CD4-positive, alpha-beta T cell treated with Interleukin-1 beta for 1 hour (primary cell): ENCODE results near the gene BIN1.

ENCODE experiments used
- DNase-seq, 2 donors: peaks; one replicate each; pipeline ENCODE4 v3.0.0-alpha.2; 2020 to 2022

Gene BIN1

DNA sequence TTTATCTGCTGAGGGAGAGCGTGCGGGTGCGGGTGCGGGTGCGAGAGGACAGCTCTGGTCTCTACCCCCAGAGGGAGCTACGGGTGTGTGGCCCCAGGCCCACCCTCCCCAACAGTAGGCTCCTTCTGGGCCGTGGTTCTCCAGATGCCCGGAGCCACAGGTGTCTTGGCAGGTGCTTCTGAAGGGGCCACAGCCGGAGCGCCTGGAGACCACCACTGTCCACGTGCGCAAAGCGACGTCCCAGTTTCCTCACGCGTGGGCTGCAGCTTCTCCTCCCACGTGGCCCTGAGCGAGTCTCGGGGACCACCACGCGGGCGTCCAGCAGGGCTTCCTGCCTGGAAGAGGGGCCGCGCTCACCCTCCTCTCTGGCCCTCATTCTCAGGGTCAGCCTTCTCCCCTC lies 90.6 kb downstream of the BIN1 start:
- DNase-seq: no peak

DNA sequence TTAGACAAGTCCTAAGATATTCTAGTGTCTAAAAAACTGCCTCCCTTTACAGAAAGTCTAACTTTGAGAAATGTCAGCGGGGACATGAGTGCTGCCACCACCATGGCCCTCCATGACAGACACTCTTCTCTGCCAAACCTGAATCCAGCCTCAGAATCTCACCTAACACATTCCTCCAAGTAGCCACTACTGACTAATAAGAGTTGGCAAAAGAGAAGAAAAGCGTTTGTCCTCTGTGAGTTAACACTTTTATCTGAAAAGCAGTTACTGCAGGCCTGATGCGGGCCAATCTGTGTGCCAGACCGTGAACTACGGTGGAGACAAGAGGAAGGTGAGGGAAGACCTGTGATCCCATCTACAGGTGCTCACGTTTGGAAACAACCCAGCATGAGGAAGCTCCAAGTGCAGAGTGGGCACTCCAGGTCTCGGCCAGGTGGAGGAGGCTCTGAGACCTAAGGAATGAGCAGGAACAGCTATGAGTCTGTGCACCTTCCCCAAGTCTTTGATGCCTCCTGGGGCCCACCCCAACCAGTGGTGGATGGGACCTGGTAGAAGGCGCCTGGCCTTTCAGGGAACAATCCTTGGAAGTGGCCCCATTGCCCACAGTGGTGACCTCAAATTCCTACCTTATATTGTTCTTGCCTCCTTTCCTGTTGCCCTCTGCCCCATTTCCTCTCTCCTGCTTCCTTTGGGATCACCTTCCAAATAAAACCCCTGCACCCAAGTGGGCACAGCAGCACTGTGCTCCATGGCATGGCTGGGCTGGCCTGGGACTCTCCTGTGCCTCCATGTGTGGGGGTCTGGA lies 91.6 kb downstream of the BIN1 start:
- DNase-seq: no peak

DNA sequence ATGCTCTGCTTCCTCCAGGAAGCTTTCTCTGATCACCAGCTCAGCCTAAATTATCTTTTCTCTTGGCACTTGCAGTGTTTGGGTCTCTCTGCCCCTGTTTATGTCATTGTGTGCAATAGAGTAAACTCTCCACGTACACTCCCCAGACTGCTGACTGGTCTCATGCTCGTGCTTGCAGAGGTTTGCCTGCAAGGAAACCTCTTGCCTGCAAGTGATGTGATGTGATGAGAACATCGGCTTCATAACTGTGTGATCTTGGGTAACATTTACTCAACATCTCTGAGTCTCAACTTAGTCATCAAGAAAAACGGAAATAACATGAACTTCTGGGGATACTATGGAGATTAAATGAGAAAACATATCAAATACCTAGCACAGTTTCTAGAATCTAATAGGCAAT lies 92.3 kb downstream of the BIN1 start:
- peak in 1 of 2 donors; percentile 36 for DNase-seq

DNA sequence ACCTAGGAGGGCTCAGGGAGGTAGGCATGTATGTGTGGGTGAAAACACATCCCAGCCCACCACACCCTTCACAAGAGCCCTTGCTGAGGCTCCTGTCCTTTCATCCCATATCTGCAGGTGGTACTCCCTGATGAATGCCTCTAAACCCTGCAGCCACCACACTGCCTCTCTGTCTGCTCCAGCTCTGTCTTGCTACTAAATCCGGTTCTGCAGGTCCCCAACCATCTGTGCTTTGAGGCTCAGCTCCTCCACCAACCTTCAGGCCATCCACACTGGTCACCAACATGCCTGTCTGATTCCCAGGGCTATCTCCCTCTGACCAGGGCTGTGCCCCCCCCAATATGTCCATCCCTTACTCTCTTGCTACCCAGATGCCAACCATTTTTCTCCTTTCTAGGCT lies 92.7 kb downstream of the BIN1 start:
- DNase-seq: no peak

DNA sequence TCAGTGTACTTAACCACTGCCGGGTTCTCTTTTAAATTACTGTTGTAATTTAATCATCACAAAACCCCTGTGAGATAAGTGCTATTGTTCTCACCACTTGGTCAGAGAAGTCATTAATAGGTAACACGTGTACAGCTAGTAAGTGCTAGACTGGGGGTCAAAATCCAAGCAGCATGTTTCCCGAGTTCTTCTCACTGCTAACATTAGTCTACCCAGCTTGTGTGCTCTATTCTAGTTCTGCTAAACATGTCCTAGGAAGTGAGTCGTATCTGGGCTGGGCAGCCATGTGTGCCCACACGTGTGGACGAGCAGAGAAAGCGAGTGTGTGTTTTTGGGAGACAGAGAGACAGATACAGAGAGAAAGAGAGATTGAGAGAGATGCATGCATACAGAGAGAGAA lies 94.1 kb downstream of the BIN1 start:
- no peak for DNase-seq

DNA sequence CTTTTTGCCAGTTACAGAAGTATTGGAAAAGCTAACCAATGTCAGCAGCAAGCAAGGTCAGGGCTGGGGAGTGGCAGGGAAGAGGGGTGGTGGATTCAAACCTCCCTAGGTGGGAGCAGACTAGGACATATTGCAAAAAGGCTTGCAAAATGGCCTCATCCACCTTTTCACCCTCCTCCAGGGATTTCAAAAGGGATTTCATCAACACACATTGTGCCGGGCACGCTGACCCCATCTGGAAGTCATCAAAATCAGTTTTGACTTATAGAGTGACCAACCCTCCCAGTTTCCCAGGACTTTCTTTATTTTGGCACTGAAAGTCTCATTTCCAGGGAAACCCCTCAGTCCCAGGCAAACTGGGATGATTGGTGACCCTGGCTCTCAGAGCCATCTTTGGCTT lies 94.7 kb downstream of the BIN1 start:
- DNase-seq: no peak

DNA sequence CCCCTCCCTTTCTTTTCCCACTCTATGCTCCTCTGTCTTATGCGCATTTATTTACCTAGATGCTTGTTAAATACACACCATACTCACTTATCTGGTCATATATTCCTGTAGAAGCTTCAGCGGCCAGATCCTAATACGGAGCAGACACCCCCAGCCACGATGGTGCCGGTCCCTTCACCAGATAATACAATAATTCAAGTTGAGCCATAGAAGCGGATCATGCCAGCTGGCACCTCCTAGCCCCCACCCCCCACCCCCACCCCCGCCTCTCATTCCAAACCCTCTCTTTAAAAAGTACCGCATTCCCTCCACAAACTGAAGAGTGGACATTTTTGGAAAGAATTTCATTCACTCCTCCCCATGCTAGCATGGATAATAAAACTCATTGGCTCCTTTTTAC lies 95.2 kb downstream of the BIN1 start:
- DNase-seq: no peak

DNA sequence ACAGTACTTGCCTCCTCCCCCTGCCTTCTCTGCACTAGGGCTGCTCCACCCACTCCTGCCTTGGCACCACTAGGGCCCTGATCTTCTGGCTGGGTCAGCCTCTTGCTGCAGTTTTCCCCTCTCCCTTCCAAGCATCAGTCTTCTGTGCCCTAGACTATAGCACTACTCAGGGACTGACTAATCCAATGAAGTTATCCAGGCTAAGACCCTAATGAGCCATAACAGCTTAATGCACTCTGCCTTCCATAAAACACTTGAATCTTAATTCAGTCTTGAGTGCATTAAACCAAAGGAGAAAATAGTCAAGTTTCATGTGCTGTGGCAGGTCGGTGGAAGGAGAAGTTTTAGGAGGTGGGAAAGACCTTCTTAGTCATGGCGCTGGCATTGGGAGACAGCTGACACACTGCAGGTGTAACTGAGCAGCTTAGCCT lies 95.7 kb downstream of the BIN1 start:
- DNase-seq: no peak

DNA sequence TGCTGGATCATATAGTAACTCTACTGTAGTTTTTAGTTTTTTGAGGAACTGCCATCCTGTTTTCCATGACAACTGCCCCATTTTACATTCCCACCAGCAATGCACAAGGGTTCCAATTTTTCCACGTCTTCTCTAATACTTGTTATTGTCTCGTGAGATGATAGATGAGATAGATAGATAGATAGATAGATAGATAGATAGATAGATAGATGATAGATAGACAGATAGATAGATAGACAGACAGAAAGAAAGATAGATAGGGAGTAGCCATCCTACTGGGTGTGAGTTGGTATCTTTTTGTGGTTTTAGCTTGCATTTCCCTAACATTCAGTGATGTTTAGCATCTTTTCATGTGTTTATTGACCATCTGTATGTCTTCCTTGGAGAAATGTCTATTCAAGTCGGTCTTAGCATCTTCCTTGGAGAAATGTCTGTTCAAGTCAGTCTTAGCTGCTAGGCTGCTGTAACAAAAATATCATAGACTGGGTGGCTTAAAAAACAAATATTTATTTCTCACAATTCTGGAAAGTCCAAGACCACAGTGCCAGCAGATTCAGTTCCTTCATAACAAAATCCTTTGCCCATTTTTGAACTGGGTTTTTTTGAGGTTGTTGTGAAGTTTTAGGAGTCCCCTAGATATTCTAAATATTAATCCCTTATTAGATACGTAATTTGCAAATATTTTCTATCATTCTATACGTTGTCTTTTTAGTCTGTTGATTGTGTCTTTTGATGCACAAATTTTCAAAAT lies 98.5 kb downstream of the BIN1 start:
- DNase-seq: no peak

DNA sequence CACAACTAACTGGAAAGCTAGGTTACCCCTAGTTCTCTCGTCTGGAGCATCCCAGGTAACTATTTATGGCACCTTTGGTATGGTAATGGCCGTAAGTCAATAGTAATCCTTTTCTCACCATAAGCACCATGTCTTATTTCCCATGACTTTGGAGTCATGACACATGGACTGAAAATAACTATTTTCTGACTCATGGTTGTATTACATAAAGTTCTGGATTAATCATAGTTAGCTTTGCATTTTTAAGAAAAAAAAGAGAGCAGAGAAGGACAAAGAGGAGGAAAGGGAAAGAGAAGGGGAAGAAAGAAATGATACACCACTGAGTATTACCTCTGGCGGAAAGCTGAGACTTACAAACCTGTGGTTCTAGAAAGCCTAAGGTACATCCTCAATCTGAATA lies 99.3 kb downstream of the BIN1 start:
- DNase-seq: no peak

DNA sequence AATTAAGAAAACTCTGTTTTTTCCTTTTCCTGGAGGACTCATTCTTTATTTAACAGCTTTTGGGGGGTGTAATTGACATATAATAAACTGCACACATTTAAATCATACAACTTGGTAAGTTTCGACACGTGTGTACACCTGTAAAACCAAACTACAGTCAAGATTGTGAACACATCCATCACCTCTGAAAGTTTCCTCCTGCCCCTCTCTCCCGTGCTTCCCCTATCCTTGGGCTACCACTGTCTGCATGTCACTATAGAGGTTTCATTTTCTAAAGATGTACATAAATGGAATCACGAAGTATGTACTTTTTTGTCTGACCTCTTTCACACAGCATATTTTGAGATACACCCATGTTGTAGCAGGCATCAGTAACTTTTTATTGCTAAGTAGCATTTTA lies 100.0 kb downstream of the BIN1 start:
- DNase-seq: no peak

DNA sequence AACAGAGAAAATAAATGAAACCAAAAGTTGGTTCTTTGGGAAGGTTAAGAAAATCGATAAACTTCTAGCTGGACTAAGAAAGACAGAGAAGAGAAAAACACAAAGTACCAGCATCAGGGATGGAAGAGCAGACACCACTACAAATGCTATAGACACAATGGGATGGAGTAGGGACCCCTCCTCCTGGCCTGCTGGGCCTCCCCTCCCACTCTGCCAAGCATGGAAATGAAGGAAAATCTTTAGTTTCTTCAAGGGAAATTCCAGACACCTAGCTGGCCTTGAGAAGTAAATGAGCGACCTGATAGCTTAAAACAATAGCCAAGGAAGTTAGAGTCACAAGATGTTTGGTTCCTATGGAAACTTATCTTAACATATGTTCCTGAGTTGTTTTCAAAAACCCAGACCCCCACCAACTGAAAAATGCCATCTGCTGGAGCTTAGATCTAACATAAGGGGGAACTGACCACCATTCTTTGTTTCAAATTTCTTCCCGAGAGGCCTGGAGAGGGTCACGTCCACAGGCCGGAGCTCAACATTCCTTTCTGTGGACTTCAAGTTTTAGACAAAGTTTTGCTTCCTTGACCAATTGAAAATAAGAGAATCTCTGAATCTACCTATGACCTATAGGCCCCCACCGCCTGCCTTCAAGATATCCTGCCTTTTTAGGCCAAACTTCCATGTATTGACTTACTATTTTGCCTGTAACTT lies 101.9 kb downstream of the BIN1 start:
- DNase-seq: no peak

DNA sequence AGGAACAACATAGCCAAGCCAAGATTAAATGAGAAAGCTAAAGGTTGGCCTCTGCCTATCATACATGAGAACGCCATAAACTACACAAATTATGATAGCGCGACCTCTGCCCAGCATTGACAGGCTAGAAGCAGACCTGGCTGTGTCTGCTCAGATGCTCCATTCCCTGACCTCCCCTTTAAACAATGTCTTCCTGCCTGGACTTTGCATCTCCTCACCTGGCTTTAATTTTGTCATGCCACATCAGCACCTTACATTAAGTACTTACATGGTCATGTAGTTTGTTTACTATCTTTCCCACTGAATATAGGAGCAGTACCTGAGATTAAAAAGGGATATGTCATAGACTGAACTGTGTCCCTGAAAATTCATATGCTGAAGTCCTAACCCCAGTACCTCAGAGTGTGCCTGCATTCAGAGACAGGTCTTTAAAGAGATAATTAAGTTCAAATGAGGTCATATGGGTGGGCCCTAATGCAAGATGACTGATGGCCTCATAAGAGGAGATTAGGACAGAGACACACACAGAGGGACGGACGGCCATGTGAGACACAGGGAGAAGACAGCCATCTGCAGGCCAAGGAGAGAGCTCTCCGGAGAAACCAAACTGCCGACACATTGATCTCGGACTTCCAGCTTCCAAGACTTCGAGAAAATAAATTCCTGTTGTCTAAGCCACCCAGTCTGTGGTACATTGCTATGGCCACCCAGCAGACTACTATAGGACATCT lies 103.7 kb downstream of the BIN1 start:
- DNase-seq: no peak

DNA sequence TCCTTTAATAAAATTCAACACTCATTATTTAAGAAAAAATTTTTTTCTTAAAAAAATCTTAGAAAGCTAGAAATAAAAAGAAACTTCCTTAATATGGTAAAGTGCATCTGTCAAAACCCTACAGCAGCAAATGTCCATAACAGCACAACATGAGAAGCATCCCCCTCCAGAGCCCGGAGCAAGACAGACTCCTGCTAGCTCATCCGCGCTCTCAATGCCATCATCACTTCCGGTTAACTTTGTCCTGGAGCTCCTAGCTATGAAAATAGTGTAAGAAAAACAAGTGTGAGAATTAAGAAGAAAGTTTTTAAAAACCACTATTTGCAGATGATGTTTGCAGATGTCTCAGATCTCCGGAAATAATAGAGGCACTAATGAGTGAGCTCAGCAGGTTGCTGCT lies 105.2 kb downstream of the BIN1 start:
- no peak for DNase-seq

DNA sequence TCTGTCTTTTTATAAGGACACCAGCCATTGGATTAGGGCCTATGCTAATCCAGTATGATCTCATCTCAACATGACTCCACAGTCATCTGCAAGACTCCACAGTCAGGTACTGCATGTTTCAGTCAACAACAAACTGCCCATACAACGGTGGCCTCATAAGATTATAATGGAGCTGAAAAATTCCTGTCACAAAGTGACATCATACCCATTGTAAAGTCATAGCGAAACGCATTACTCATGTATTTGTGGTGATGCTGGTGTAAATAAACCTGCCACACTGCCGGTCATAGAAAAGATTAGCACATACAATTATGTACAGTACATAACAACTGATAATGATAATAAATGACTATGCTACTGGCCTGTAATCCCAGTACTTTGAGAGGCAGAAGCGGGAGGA lies 106.0 kb downstream of the BIN1 start:
- DNase-seq: no peak

DNA sequence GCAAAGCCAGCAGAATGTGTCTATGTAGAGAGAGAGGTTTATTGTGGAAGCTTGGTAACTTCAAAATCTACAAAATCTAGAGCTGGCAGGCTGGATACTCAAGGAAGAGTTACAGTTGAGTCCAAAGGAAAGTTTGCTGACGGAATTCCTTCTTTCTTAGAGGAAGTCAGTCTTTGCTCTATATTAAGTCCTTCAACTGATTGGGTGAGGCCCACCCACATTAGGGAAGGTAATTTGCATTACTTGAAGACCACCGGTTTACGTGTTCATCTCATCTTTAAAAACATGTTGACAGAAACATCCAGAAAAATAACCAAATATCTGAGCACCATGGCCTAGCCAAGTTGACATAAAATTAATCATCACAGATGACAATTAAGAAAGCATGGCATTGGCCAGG lies 106.8 kb downstream of the BIN1 start:
- DNase-seq: no peak

DNA sequence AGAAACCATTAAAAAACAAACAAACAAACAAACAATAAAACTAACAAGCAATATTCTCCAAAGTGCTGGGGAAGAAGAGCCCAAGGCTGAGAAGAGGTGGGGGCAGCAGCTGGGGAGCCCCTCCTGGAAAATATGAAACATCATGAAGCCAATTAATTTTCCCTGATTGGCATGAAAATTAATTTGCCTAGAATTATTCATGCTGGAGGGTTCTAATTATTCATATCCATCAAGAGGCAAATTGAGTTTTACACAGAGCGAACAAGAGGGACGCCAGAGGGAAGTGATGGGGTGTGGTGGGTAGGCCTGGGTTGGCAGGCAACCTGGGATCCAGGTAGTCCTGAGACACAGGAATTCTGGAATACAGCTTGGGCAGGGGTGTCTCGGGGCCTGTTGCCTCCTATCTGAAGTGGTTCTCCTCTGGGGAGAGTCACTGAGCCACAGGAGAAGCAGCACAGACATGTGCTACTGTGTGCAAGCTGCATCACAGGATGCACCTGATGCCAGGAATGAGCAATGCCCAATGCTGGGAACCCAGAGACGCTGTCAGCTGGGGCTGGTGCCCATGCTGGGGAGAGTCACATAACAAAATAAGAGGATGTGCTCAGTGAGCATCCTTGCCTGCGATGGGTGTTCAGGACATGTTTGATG lies 107.7 kb downstream of the BIN1 start:
- DNase-seq: no peak

DNA sequence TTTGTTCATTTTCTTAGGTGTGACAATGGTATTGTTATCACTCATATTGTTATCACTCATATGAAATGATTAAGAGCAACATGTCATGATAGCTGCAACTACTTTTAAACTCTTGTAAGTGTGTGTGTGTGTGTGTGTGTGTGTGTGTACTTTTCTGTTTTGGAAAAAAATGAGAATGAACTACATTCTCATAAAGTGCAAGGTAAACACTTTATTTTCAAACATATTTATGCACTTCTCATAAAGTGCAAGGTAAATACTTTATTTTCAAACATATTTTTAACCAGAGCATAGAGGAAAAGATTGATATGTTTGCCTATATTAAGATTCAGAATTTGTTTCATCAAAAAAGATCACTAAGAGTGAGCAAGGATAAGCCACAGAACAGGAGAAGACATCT lies 108.5 kb downstream of the BIN1 start:
- no peak for DNase-seq
